ENCODE results near the gene DPT.

GRCh38 chr1:168751195-168751650 is 22.2 kb upstream of the DPT start:
- TF ChIP-seq POLR2A (IDR thresholded peaks at IDR 0.05; ENCODE audit: low read depth) (no peak), POLR2AphosphoS5 (IDR thresholded peaks at IDR 0.05) (peak in 1 of 2 donors; percentile 8)
- TF ChIP-seq, protein P1, sequence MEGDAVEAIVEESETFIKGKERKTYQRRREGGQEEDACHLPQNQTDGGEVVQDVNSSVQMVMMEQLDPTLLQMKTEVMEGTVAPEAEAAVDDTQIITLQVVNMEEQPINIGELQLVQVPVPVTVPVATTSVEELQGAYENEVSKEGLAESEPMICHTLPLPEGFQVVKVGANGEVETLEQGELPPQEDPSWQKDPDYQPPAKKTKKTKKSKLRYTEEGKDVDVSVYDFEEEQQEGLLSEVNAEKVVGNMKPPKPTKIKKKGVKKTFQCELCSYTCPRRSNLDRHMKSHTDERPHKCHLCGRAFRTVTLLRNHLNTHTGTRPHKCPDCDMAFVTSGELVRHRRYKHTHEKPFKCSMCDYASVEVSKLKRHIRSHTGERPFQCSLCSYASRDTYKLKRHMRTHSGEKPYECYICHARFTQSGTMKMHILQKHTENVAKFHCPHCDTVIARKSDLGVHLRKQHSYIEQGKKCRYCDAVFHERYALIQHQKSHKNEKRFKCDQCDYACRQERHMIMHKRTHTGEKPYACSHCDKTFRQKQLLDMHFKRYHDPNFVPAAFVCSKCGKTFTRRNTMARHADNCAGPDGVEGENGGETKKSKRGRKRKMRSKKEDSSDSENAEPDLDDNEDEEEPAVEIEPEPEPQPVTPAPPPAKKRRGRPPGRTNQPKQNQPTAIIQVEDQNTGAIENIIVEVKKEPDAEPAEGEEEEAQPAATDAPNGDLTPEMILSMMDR (IDR thresholded peaks at IDR 0.05), result peak in 1 of 3 experiments; percentile 44
